WTC11 (cell line): ENCODE results near the gene MRTFA. TPM values are rescaled to one million over a fixed set of nuclear protein-coding genes. Genes with fewer than 3 reads are reported as not detected.

Experiments used
- ATAC-seq: fragments of 200-7000 bp; cut with Tn5 transposase; 2 replicates; pipeline ENCODE4 v1.10.0; 2021; ENCODE audit warnings: mild to moderate bottlenecking, moderate library complexity
- CTCF ChIA-PET: fragments of 300-600 bp; sonication (Branson Sonifier 250); formaldehyde crosslinking; loops from one replicate; lab custom pipeline; 2021; ENCODE audit warnings: antibody characterized with exemption; lab: Charles Lee
- POLR2A ChIA-PET: fragments of 350-600 bp; sonication (Branson Sonifier 250); formaldehyde crosslinking; loops from one replicate; lab custom pipeline; 2021; ENCODE audit warnings: antibody characterized with exemption; lab: Charles Lee
- DNase-seq: peaks from one replicate; pipeline ENCODE4 v3.0.0; 2021; ENCODE audit warnings: low spot score
- H3K27ac Mint-ChIP-seq: 2 replicates; pipeline ENCODE4 v1.8.0; 2021; ENCODE audit warnings: mixed read lengths
- H3K27me3 Mint-ChIP-seq: 2 replicates; pipeline ENCODE4 v1.8.0; 2021; ENCODE audit warnings: low read depth, mild to moderate bottlenecking, moderate library complexity, mixed read lengths
- H3K36me3 Mint-ChIP-seq: 2 replicates; pipeline ENCODE4 v1.8.0; 2021; ENCODE audit warnings: mixed read lengths
- H3K4me1 Mint-ChIP-seq: 2 replicates; pipeline ENCODE4 v1.8.0; 2022; ENCODE audit warnings: mixed read lengths
- H3K4me3 Mint-ChIP-seq: 2 replicates; pipeline ENCODE4 v1.8.0; 2021; ENCODE audit warnings: mild to moderate bottlenecking, moderate library complexity, mixed read lengths
- H3K9me3 Mint-ChIP-seq: 2 replicates; pipeline ENCODE4 v1.8.0; 2021; ENCODE audit warnings: mixed read lengths
- ATF2 ChIP-seq: sonication (generic); formaldehyde crosslinking; IDR thresholded peaks from 2 replicates; pipeline ENCODE4 v1.8.1; 2022; ENCODE audit warnings: low read depth, missing genetic modification reagents, borderline replicate concordance
- E2F1 ChIP-seq: sonication (generic); formaldehyde crosslinking; IDR thresholded peaks from 2 replicates; pipeline ENCODE4 v1.8.0; 2022; ENCODE audit warnings: mild to moderate bottlenecking, missing genetic modification reagents
- ESRRA ChIP-seq: sonication (generic); formaldehyde crosslinking; IDR thresholded peaks from 2 replicates; pipeline ENCODE4 v1.8.1; 2022; ENCODE audit warnings: mild to moderate bottlenecking, missing genetic modification reagents, borderline replicate concordance
- FOXP1 ChIP-seq: sonication (generic); formaldehyde crosslinking; IDR thresholded peaks from 2 replicates; pipeline ENCODE4 v1.8.0; 2022; ENCODE audit warnings: missing genetic modification reagents, mild to moderate bottlenecking, moderate library complexity, borderline replicate concordance
- GABPB1 ChIP-seq: sonication (generic); formaldehyde crosslinking; IDR thresholded peaks from 2 replicates; pipeline ENCODE4 v1.8.1; 2023; ENCODE audit warnings: mild to moderate bottlenecking, missing genetic modification reagents
- HMGXB4 ChIP-seq: sonication (generic); formaldehyde crosslinking; IDR thresholded peaks from 2 replicates; pipeline ENCODE4 v1.8.1; 2023; ENCODE audit warnings: mild to moderate bottlenecking, moderate library complexity, missing genetic modification reagents
- IRF2 ChIP-seq: sonication (generic); formaldehyde crosslinking; IDR thresholded peaks from 2 replicates; pipeline ENCODE4 v1.8.0; 2022; ENCODE audit warnings: low read depth, missing genetic modification reagents, borderline replicate concordance
- JUN ChIP-seq: sonication (generic); formaldehyde crosslinking; IDR thresholded peaks from 2 replicates; pipeline ENCODE4 v1.8.0; 2023; ENCODE audit warnings: mild to moderate bottlenecking, missing genetic modification reagents
- MLX ChIP-seq: sonication (generic); formaldehyde crosslinking; IDR thresholded peaks from 2 replicates; pipeline ENCODE4 v1.8.1; 2023; ENCODE audit warnings: mild to moderate bottlenecking, missing genetic modification reagents, moderate library complexity
- MYBL2 ChIP-seq: sonication (generic); formaldehyde crosslinking; IDR thresholded peaks from 2 replicates; pipeline ENCODE4 v1.8.1; 2023; ENCODE audit warnings: mild to moderate bottlenecking, moderate library complexity, missing genetic modification reagents
- NFYB ChIP-seq: sonication (generic); formaldehyde crosslinking; conservative IDR thresholded peaks from 2 replicates; pipeline ENCODE4 v1.8.0; 2022; ENCODE audit warnings: low read depth, missing genetic modification reagents
- NR1H2 ChIP-seq: sonication (generic); formaldehyde crosslinking; IDR thresholded peaks from 2 replicates; pipeline ENCODE4 v1.9.0; 2021; ENCODE audit warnings: mild to moderate bottlenecking, moderate library complexity, missing genetic modification reagents
- PRDM15 ChIP-seq: sonication (generic); formaldehyde crosslinking; IDR thresholded peaks from 2 replicates; pipeline ENCODE4 v1.8.0; 2022; ENCODE audit warnings: missing genetic modification reagents
- PREB ChIP-seq: sonication (generic); formaldehyde crosslinking; IDR thresholded peaks from 2 replicates; pipeline ENCODE4 v1.8.1; 2022; ENCODE audit warnings: mild to moderate bottlenecking, missing genetic modification reagents, moderate library complexity, borderline replicate concordance
- PRRX2 ChIP-seq: fragments of 250-450 bp; sonication (Bioruptor Pico); IDR thresholded peaks from 2 replicates; pipeline ENCODE4 v1.8.0; 2021; ENCODE audit warnings: mild to moderate bottlenecking
- SP1 ChIP-seq: sonication (generic); formaldehyde crosslinking; conservative IDR thresholded peaks from 2 replicates; pipeline ENCODE4 v1.8.1; 2022; ENCODE audit warnings: missing genetic modification reagents
- ZNF396 ChIP-seq: fragments of 250-450 bp; sonication (Bioruptor Pico); IDR thresholded peaks from 2 replicates; pipeline ENCODE4 v1.8.0; 2021; ENCODE audit warnings: mild to moderate bottlenecking, moderate library complexity, borderline replicate concordance
- total RNA-seq: library from RNA; stranded (reverse); gene quantifications from 3 replicates; pipeline ENCODE4 v1.2.3, GENCODE V29; 2021

The MRTFA gene
- total RNA-seq, 1 experiment from 2014 or later, result 48.4 TPM

- TF ChIP-seq PRDM15 (CRISPR knock-in tag), result no peak
- no peak for TF ChIP-seq JUN (CRISPR knock-in tag)
- TF ChIP-seq ZNF396 (CRISPR knock-in tag), result no peak
- no peak for TF ChIP-seq NR1H2 (CRISPR knock-in tag)
- no peak for TF ChIP-seq PREB (CRISPR knock-in tag)
- TF ChIP-seq SP1 (CRISPR knock-in tag), result no peak
- TF ChIP-seq, all 79 proteins: peak for 0
These were observed 167.9 kb downstream of the MRTFA start (continued) for GRCh38 chr22:40468616-40469015.

- Mint-ChIP-seq H3K4me3 (no peak overlapping the region), H3K27me3 (no peaks in the 10 kb centered on the region), H3K36me3 (peaks cover 2% of the 10 kb centered on the region), H3K27ac (no peak overlapping the region), H3K9me3 (no peaks in the 10 kb centered on the region), H3K4me1 (peaks cover 20% of the 10 kb centered on the region)
- ATAC-seq (no peak), DNase-seq (no peak)
- CTCF ChIA-PET, result no interaction called here
- POLR2A ChIA-PET, result interaction anchor here (0.6 kb wide), 1 partner anchor 18 kb away, joined by 5 read pairs; no protein-coding TSS in a partner anchor
- no peak for TF ChIP-seq PRRX2 (CRISPR knock-in tag)
These were observed 169.5 kb downstream of the MRTFA start for GRCh38 chr22:40466976-40467375.

GRCh38 chr22:40463683-40464082, 172.8 kb downstream of the MRTFA start:
- no peak for ATAC-seq
- Mint-ChIP-seq H3K36me3 (peaks cover 5% of the 10 kb centered on the region), H3K27ac (peak overlapping the region; percentile 44; the same call in 1 of the 2 replicates), H3K9me3 (no peaks in the 10 kb centered on the region), H3K4me3 (no peak overlapping the region), H3K4me1 (peaks cover 2% of the 10 kb centered on the region), H3K27me3 (no peaks in the 10 kb centered on the region)
- POLR2A ChIA-PET, result no interaction called here
- DNase-seq, result no peak
- TF ChIP-seq MYBL2 (CRISPR knock-in tag) (no peak), IRF2 (CRISPR knock-in tag) (no peak), NR1H2 (CRISPR knock-in tag) (no peak), GABPB1 (CRISPR knock-in tag) (no peak), PREB (CRISPR knock-in tag) (no peak), ATF2 (CRISPR knock-in tag) (no peak), E2F1 (CRISPR knock-in tag) (no peak), ESRRA (CRISPR knock-in tag) (no peak), HMGXB4 (CRISPR knock-in tag) (no peak), FOXP1 (CRISPR knock-in tag) (no peak), MLX (no peak), NFYB (no peak)
- CTCF ChIA-PET, result interaction anchor here (0.5 kb wide), 1 partner anchor 15 kb away, joined by 3 read pairs; no protein-coding TSS in a partner anchor
